HepG2 (cell line): ENCODE results near the gene RAP1GAP2. TPM values are rescaled to one million over a fixed set of nuclear protein-coding genes. Genes with fewer than 3 reads are reported as not detected.

Source experiments
- ARID2 ChIP-seq: sonication (generic); formaldehyde crosslinking; IDR thresholded peaks from 2 replicates; pipeline ENCODE4 v1.8.1; 2022; ENCODE audit warnings: mild to moderate bottlenecking, missing genetic modification reagents, borderline replicate concordance
- BRF2 ChIP-seq: sonication (generic); formaldehyde crosslinking; IDR thresholded peaks from 2 replicates; pipeline ENCODE4 v1.8.1; 2022; ENCODE audit warnings: mild to moderate bottlenecking, missing genetic modification reagents
- CCAR2 ChIP-seq: fragments of 200-400 bp; formaldehyde crosslinking; optimal IDR thresholded peaks from 2 replicates; pipeline ENCODE3; 2018; ENCODE audit warnings: low read depth, mild to moderate bottlenecking, low read length, moderate library complexity
- CEBPB ChIP-seq: IDR thresholded peaks from 2 replicates; pipeline ENCODE4 v1.6.1; 2011; ENCODE audit warnings: low read depth, low read length, improper control_type of control experiment, borderline replicate concordance
- KLF12 ChIP-seq: sonication (generic); formaldehyde crosslinking; IDR thresholded peaks from 2 replicates; pipeline ENCODE4 v1.4.0; 2020; ENCODE audit warnings: missing genetic modification reagents, borderline replicate concordance
- MTA1 ChIP-seq: sonication (generic); formaldehyde crosslinking; IDR thresholded peaks from 2 replicates; pipeline ENCODE4 v1.4.0; 2020; ENCODE audit warnings: missing genetic modification reagents, mild to moderate bottlenecking, borderline replicate concordance
- REL ChIP-seq: sonication (generic); formaldehyde crosslinking; conservative IDR thresholded peaks from 2 replicates; pipeline ENCODE4 v1.8.0; 2022; ENCODE audit warnings: mild to moderate bottlenecking, missing genetic modification reagents, moderate library complexity
- RXRA ChIP-seq: sonication (generic); formaldehyde crosslinking; IDR thresholded peaks from 2 replicates; pipeline ENCODE4 v1.5.1; 2020; ENCODE audit warnings: missing genetic modification reagents
- SOX6 ChIP-seq, 2 experiments: fragments of 450-650 bp in 1 of 2; sonication (generic) in 1 of 2; formaldehyde crosslinking in 1 of 2; IDR thresholded peaks; 2 replicates each; pipeline versions ENCODE4 v1.4.0 to v1.6.1; 2017 to 2020; ENCODE audit warnings: antibody characterized with exemption in 1 of 2, mild to moderate bottlenecking in 1 of 2, missing genetic modification reagents in 1 of 2
- TFDP2 ChIP-seq: sonication (generic); formaldehyde crosslinking; IDR thresholded peaks from 2 replicates; pipeline ENCODE4 v1.4.0; 2020; ENCODE audit warnings: missing genetic modification reagents
- ZBTB4 ChIP-seq: sonication (generic); formaldehyde crosslinking; IDR thresholded peaks from 2 replicates; pipeline ENCODE4 v1.4.0; 2020; ENCODE audit warnings: missing genetic modification reagents, mild to moderate bottlenecking, borderline replicate concordance
- ZFP62 ChIP-seq: sonication (generic); formaldehyde crosslinking; IDR thresholded peaks from 2 replicates; pipeline ENCODE4 v1.4.0; 2020; ENCODE audit warnings: missing genetic modification reagents
- ZNF281 ChIP-seq: sonication (generic); formaldehyde crosslinking; IDR thresholded peaks from 2 replicates; pipeline ENCODE4 v1.4.0; 2020; ENCODE audit warnings: missing genetic modification reagents, borderline replicate concordance
- ZNF3 ChIP-seq: IDR thresholded peaks from 2 replicates; pipeline ENCODE4 v1.7.0; 2017; ENCODE audit warnings: inconsistent platforms
- ZNF335 ChIP-seq: sonication (generic); formaldehyde crosslinking; IDR thresholded peaks from 2 replicates; pipeline ENCODE4 v1.4.0; 2020; ENCODE audit warnings: missing genetic modification reagents
- ZNF614 ChIP-seq: IDR thresholded peaks from 2 replicates; pipeline ENCODE4 v1.6.1; 2018; ENCODE audit warnings: missing biosample characterization, missing genetic modification reagents, inconsistent platforms, borderline replicate concordance
- ZNF709 ChIP-seq: sonication (generic); formaldehyde crosslinking; IDR thresholded peaks from 2 replicates; pipeline ENCODE4 v1.5.0; 2020; ENCODE audit warnings: mild to moderate bottlenecking, missing genetic modification reagents
- ZNF737 ChIP-seq: sonication (generic); formaldehyde crosslinking; IDR thresholded peaks from 2 replicates; pipeline ENCODE4 v1.5.0; 2020; ENCODE audit warnings: missing genetic modification reagents, mild to moderate bottlenecking, borderline replicate concordance
- ZNF770 ChIP-seq: sonication (generic); formaldehyde crosslinking; IDR thresholded peaks from 2 replicates; pipeline ENCODE4 v1.5.0; 2020; ENCODE audit warnings: mild to moderate bottlenecking, missing genetic modification reagents
- polyA plus RNA-seq, 8 experiments: library from polyadenylated mRNA; depleted of rRNA in 3 of 8; stranded (reverse) in 7 of 8; unstranded in 1 of 8; fragments of >200 nt; fragmentation: Illumina TruSeq in 4 of 8; extraction: Trizol in 4 of 8; gene quantifications; 2 replicates each; pipeline versions ENCODE4 v1.2.1 to v1.2.3, GENCODE V29; 2011 to 2016; ENCODE audit warnings: low read depth in 4 of 8, missing spikeins in 1 of 8, mixed read lengths in 1 of 8; ENCODE audit not compliant: insufficient read depth in 1 of 8
- total RNA-seq, 5 experiments: library from RNA; depleted of rRNA; stranded (reverse); fragments of >200 nt; fragmentation: Illumina TruSeq; extraction: Trizol; gene quantifications; 2 replicates each; pipeline ENCODE4 v1.2.3, GENCODE V29; 2016; ENCODE audit warnings: low read depth in 1 of 5

Gene RAP1GAP2
- total and polyA plus RNA-seq, 2 of the 13 experiments (the other 11 are each of a cell fraction or from before 2014, with no cell fraction given): 10.9 to 12.0 TPM

GRCh38 chr17:2749784-2750181 lies 46.5 kb upstream of the RAP1GAP2 start (continued):
- peak; percentile 59; the same call in 1 of the 2 replicates for TF ChIP-seq ZBTB4 (CRISPR knock-in tag)
- TF ChIP-seq ZFP62 (CRISPR knock-in tag): no peak
- TF ChIP-seq ZNF335 (CRISPR knock-in tag): peak; percentile 82
- TF ChIP-seq CCAR2: no peak
- TF ChIP-seq TFDP2: peak; percentile 73
- 0 out of 2 replicates have a peak, but pooled peaks have one; percentile 31 for TF ChIP-seq ZNF770 (CRISPR knock-in tag)
- TF ChIP-seq ZNF3 (CRISPR knock-in tag): peak; percentile 60; the same call in 1 of the 2 replicates
- TF ChIP-seq ZNF281 (CRISPR knock-in tag): peak; percentile 68; the same call in 1 of the 2 replicates
- TF ChIP-seq ZNF614 (CRISPR knock-in tag): peak; percentile 48; the same call in 1 of the 2 replicates
- TF ChIP-seq RXRA (CRISPR knock-in tag): peak; percentile 72
- TF ChIP-seq KLF12 (CRISPR knock-in tag): peak; percentile 96
- peak; percentile 89; the same call in 1 of the 2 replicates for TF ChIP-seq ARID2
- TF ChIP-seq ZNF737 (CRISPR knock-in tag): 0 out of 2 replicates have a peak, but pooled peaks have one; percentile 64
- TF ChIP-seq BRF2 (CRISPR knock-in tag): no peak
- peak; percentile 97 for TF ChIP-seq REL (CRISPR knock-in tag)
- TF ChIP-seq MTA1 (CRISPR knock-in tag): peak; percentile 66; the same call in 1 of the 2 replicates
- peak; percentile 91 for TF ChIP-seq ZNF709 (CRISPR knock-in tag)
- TF ChIP-seq CEBPB: no peak
- TF ChIP-seq SOX6 (IDR thresholded peaks at IDR 0.05): no peak
- peak; percentile 47; the same call in 1 of the 2 replicates for TF ChIP-seq SOX6 (CRISPR knock-in tag; IDR thresholded peaks at IDR 0.05)
